Embryonic facial prominence (tissue), 1 donor: ENCODE measurements around the gene CACNA2D3.

Source experiments
- DNase-seq: peaks from one replicate; pipeline ENCODE4 v3.0.0-alpha.2; 2016; ENCODE audit errors: extremely low spot score

The CACNA2D3 gene

DNA sequence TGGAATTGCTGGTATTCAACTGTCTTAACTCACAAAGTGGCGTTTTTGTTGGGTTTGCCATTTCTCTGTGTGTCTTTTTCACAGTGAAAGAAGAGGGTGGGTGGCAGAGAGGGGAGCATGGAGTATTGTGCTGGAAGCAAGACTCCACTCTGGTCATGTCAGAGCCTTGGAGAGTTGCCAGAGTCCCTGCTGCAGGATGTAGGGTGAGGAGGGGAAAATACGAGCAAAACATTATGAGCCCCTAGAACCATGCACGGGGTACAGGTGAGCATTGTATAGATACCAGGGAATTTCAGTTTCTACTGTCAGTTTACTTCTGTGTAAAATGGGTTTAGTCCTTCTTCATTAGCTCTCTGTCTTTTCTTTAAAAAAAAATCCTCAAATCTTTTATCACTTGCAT lies 249.9 kb downstream of the CACNA2D3 start:
- no peak for DNase-seq

GRCh38 chr3:54374214-54374852 lies 252.0 kb downstream of the CACNA2D3 start:
- no peak for DNase-seq

- DNase-seq = no peak
Measured at GRCh38 chr3:54376142-54376807, 253.9 kb downstream of the CACNA2D3 start.

DNA sequence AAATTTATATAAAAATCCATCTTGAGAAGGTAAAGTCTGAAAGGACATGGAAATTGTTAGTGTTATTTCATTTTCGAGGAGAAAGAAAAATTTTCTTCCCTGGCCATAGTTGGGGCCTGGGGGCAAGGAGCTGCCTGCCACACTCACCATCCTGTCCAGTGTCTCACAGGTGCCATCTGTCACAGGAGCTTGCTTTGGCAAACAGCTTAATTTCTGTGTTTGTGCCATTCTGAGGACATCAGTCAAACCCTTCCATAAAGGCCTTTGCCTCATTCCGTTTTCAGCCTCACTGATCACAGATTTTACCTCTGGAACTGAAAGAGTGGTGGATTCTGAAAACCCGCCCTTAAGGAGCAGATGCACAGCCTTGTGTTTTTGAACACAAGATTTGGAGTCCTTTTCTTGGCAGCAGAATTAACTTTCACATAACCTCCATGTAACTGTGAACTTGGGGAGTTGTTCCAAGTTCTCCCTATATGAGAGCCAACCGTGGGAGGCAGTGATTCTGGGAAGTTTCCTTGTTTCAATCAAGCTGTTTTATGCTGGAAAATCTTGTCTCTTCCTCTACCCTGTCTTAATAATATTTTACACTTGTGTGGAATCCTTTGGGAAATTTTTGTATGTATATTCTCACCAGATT lies 254.7 kb downstream of the CACNA2D3 start:
- DNase-seq = no peak

- DNase-seq = no peak
Measured at GRCh38 chr3:54378184-54378583, 255.8 kb downstream of the CACNA2D3 start.

- no peak for DNase-seq
Measured at GRCh38 chr3:54384279-54384678, 261.9 kb downstream of the CACNA2D3 start.

DNA sequence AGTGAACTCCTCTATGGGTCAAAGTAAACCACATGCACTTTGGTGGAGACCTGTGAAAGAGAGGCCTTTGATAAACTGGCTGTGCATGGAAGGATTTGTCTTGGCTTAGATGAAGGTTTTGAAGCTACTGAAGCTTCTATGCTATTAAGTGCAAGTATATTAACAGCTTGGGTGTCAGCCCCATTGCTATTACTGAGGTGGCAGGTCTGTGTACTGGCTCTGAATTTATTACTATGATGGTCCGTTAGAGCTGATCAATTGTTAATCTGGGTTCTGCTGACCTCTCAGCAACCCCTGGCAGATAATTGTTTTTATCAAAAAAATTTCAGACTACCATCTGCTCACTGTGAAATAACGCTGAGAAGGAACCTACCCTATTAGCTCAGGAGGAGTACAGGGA lies 268.2 kb downstream of the CACNA2D3 start:
- DNase-seq = no peak

- no peak for DNase-seq
Measured at GRCh38 chr3:54393150-54393549, 270.8 kb downstream of the CACNA2D3 start.

- DNase-seq = no peak
Measured at GRCh38 chr3:54408328-54408727, 286.0 kb downstream of the CACNA2D3 start.

DNA sequence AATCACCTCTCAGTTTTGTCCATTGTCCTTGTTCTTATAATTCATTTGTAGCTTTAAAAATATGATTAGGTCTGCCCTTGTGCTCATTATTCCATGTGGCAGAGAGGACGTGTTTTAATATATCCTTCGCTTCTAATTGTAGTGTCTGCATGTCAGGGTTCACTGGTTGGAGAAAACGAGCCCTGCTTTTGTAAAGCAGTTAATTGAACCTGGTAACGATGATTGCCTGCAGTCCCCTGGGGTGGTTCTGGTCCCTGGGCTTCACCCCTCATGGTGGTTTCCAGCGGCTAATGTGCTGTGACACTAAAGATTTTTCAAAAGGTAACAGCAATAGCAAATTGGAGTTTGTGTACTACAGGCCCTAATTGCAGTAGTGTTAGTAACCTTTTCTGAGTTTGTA lies 299.6 kb downstream of the CACNA2D3 start:
- no peak for DNase-seq

- DNase-seq = no peak
Measured at GRCh38 chr3:54424292-54424691, 301.9 kb downstream of the CACNA2D3 start.

DNA sequence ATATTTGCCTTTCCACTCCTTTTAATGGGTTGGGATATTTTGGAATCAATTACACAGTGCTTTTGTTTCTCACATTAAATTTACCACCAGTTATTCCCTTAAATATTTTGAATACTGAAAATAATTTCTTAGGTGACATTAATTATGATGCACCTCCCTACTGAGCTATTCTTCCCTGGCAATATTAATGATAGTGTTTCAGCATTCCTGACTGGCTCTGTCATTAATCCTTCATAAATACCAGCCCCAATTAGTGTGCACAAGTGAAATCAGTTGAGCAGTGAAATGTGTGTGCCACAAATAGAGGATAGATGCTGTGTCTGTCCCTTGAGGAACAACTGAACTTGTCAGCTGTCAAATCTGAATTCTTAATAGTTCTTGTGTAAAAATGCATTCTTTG lies 304.0 kb downstream of the CACNA2D3 start:
- DNase-seq = no peak

DNA sequence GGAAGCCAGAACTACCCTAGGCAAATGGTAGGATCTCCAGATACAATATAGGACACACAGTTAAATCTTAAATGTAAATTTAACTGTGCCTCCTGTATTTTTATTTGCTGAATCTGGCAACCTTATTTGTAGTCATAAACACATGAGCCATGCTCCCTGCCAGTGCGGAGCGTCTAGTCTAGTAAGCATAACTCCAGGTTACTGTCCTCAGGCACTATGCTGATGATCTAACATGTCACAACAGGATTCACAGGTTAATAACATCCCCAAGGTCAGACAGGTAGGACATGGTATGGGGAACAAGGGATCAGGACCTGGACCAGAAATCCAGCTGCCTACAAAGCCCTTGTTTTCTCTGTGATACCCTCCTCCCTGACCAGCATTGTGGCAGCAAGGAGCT lies 305.1 kb downstream of the CACNA2D3 start:
- DNase-seq = no peak

GRCh38 chr3:54427941-54428871 lies 305.9 kb downstream of the CACNA2D3 start:
- peak; percentile 77 for DNase-seq

GRCh38 chr3:54432975-54433374 lies 310.6 kb downstream of the CACNA2D3 start:
- no peak for DNase-seq

GRCh38 chr3:54433846-54434245 lies 311.5 kb downstream of the CACNA2D3 start:
- DNase-seq = no peak

DNA sequence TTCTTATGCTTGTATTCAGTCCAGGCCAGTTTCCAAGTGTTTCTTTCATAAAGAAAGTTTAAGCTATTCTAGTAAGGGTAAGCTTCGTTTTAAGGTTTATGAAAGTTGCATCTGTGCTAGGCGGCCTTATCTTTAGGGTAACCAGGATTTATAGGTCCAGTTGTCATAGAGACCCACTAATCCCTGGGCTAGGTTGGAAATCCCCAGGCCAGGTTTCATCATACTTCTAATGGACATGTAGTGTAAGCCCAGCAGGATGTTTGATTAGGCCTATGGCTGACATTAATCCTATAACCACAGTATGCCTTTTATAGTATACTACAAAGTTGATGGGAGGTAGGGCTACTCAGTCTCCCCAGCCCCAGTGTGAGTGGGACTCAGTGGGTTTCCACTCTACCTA lies 312.4 kb downstream of the CACNA2D3 start:
- DNase-seq = no peak

GRCh38 chr3:54437271-54437670 lies 314.9 kb downstream of the CACNA2D3 start:
- DNase-seq = no peak

GRCh38 chr3:54443561-54444161 lies 321.3 kb downstream of the CACNA2D3 start:
- no peak for DNase-seq

DNA sequence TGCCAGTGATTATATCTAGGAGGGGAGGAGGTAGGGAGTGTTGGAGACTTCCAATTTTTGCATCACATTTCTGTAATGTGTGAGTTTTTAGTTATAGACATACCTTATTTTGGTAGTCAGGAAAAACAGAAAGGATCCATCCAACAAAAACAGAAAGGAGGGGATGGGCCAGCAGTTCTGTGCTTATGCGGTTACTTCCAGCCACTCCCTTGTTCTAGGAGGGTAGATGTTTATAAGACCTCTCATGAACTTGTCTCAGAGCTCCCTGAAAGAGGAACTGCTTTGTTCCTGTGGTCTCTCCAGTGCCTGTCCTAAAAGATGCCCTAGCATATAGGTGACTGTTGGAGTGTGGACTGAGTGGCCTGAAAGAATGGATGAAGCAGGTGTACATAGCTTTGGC lies 323.3 kb downstream of the CACNA2D3 start:
- DNase-seq = no peak

DNA sequence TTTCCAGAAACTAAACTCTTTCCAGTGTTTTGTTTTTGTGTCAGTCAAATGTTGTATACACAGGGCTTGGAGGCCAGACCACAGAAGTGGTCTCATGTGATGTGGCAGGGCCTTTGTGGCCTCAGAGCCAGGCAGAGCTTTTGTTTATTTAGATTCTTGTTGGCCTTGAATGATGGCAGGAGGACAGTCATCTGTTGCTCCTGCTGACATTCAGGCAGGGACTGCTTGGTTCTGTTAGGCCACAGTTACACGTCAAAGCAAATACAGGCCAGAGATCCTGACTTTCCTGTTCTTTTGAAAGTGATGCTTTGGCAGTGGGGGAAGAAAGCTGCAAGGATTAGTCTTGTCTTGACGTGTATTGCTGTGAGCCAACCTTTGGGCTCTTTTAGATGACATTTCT lies 325.1 kb downstream of the CACNA2D3 start:
- DNase-seq = no peak

GRCh38 chr3:54454806-54455205 lies 332.5 kb downstream of the CACNA2D3 start:
- no peak for DNase-seq
